ENCODE measurements around the gene FAM174C.
A peak's percentile ranks its signal among the peaks of the same experiment; 100 is the strongest.

FAM174C gene

DNA sequence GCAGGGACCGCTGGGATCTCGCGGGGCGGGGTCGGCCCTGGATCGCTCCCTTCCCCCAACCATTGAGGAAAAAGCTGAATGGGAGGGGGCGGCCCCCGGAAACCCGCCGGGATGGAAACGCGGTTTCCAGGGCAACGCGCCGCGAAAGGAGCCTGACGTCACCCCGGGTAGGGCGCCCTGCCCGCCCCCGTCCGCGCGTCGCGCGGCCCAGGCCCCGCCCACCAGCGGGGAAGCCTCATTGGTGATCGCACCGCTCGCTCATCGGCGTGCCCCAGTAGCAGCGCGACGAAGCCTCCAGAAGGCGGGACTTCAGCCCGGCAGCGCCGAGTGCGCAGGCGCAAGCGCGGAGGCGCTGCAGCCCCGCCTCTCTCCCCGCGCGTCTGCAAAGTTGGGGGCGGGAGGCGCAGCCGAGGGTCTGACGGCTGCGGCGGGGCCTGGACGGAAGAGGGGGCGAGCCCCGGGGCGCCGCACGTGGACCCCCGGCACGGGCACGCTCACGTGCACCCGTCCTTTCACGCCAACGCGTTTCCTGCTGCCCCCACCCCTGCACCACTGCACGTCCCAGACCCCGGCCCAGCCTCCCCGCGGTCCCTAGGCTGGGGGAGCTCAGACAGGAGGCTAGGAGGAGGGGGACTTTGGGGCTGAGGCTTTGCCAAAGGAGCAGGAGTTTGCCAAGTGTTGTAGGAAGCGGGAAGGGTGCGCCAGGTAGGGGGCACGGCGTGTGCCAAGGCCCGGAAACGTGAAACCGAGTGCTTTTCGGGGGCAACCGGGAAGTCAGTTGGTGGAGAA lies 14.4 kb upstream of the FAM174C start:
- DNase-seq (ENCODE audit: low read depth in 2 of 2), result peak; percentile 94 to 97

DNA sequence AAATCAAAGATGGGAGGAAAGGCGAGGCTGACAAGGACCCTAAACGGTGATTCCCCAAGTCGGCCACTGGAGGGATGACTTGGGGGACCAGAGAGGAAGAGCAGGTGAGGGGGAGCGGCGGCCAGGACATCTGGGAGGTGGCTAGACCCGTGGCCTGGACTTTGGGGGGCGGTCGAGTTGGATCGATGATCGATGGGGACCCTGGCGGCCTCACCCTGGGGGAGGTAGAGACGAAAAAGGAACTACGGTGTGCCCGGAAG lies 13.9 kb upstream of the FAM174C start:
- DNase-seq (ENCODE audit: low read depth in 2 of 2), result no peak

DNA sequence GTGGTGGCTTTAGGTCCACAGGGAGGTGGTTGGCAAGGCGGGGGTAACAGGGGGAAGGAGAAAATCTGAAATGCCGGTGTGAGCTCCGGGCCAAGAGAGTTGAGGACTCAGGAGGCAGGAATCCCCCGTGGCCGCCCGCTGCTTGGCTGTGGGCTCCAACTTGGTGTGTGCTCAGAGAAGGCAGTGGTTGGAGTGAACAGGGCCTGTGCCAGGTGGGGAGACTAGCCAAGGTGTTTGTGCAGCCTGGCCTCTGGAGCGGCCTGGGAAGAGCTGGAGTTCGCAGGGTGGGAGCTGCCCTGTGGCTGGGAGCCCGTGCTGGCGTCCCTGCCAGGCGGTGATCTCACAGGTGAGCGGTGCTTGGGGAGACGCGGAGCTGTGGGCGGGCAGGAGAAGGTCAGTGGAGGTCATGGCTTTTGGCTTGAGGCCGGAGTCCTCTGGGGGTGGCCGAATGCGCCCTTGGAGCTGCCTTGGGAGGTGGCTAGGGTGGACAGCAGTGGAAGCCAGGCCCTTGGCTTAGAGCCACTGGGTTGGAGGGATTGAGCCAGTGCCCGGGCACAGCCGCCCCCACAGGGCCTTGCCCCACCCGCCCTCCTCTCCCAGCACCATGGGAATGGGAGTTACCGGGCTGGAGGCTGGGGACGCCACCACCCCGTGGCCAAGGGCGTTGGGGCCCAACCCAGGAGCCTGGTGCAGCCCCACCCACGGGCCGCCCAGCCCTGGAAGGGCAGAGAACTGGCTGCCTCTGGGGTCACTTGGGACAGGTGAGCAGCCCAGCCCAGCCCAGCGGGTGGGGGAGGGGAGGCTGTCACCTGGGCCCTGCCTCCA lies 13.3 kb upstream of the FAM174C start:
- no peak for DNase-seq (ENCODE audit: low read depth in 2 of 2)

DNA sequence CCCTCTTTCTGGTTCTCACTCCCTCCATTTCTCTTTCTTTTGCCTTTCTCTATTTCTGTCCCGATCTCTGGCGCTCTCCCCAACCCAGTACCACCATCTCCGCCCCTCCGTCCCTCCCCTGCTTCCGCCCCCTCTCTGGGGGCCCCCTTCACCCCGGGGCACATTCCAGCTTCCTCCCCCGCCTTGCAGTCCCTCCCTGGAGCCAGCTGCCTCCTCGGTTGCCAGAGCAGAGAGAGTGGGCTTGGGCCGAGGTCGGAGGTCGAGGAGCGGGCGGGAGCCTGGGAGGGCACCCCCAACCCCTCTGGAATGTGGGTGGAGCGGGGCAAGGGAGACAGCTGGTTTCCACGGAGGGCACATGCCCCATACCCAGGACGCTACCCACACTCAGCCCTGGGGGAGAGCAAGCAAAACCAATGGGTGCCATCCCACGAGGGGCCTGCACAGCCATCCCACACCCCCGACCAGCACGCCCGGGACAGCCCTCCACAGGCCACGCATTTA lies 12.7 kb upstream of the FAM174C start:
- DNase-seq (ENCODE audit: low read depth in 2 of 2), result no peak

DNA sequence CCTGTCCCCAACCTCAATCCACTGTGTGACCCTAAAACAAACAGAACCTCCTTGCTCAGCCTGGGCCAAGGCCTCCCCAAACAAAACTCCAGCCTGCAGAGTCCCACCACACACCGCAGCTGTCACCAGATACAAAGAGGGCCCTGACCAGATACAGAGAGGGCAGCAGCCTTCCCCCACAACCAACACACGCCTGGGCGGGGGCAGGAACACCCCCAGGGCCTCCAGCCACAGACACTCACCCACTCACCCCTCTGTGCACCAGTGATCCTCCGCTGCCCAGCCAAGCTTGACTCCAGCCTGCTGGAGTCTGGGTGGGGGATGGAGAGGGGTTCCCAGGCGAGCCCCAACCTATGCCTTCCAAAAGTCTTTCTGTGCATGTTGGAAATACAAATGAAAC lies 12.1 kb upstream of the FAM174C start:
- DNase-seq (ENCODE audit: low read depth in 2 of 2), result no peak

DNA sequence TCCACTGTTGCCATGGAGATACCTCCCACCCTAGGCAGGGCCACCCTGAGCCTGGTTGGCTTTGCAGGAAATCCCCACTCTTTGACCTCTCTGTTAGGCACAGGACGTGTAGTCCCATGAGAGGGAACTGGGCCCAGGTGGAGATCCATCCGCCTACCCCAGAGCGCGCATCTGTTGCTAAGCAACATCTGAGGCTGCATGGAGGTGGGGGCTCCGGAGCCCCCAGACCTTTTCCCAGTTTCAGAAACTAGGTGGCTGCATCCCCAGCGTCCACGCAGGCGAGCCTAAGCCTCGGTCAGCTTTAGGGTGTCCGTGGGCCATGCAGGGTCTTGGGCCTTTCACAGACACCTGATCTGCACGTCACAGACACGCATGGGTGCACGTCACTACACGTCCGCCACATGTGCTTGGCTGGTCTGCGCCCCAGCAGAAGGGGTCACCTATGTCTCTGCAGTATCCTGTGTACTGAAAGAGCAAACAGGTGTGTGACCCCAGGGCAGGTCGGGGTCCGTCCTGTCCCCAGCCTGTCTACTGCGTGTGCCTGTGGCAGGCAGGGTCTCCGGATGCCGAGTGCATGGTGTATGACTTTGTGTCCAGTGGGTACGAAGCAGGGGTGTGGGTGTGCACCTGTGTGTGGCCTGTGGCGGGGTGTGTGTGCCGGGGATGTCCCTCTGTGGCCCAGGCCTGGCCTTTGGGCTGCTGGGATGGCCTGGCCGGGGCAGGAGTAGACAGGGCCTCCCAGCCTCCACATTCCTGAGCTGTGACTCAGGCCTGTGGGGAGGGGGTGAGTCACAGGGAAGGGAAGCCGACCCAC lies 10.3 kb upstream of the FAM174C start:
- DNase-seq (ENCODE audit: low read depth in 2 of 2), result no peak

DNA sequence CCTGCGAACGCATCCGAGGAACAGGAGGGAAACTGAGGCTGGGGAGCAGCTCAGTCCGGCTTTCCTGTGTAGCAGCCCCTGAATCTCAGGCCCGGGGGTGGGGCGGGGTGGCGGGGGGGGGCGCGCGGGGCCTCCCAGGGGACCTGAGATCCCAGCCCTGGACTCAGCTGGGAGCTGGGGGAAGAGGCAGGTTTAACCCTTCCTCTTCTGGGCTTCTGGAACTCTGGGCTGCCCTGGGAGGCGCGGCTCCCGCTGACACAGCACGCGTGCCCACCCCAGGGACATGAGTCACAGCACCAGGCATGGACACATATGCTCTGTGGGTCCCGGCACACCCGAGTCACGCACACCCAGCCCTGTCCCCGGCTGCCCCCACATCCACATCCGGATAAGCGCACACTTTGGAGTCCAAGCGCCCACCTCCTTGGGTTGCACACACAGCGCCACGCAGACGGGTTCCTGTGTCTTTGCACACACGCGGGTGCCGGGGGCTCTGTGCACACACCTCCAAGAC lies 9.7 kb upstream of the FAM174C start:
- no peak for DNase-seq (ENCODE audit: low read depth in 2 of 2)

DNA sequence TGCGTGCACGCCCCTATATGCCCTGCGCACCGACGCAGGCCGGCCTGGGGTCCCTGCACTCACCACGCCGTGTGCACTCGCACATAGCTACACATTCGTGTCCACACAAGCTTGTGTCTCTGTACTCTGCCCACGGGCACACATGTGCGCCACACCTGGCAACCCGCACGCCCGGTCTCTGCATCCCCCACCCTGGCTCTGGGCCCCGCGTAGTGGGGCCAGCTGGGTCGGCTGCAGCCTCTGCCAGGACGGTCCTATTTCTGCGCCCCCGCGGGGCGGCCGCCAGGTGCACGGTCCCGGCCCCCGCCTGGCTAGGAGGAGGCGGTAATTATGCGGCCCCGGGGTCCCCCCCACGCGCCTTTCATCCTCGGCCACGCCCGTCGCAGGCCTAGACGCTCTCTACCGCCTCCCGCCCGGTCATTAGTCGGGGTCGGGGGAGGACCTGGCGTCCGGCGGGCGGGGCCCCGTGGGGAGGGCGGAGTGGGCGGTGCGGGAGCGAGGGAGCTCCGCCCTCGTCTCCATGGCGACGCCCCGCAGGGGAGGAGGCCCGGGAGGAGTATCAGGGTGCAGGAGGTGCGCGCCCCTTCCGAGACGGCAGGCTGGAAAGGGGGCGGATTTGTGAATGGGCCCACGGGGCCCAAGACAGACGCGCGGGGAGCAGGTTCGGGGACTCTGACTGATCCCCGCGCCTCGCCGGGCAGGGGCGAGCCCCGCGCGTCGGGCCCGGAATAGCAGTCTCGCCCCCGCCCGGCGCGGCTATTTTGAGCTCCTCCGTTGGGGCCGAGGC lies 9.0 kb upstream of the FAM174C start:
- peak; percentile 85 for DNase-seq (ENCODE audit: low read depth in 2 of 2)

DNA sequence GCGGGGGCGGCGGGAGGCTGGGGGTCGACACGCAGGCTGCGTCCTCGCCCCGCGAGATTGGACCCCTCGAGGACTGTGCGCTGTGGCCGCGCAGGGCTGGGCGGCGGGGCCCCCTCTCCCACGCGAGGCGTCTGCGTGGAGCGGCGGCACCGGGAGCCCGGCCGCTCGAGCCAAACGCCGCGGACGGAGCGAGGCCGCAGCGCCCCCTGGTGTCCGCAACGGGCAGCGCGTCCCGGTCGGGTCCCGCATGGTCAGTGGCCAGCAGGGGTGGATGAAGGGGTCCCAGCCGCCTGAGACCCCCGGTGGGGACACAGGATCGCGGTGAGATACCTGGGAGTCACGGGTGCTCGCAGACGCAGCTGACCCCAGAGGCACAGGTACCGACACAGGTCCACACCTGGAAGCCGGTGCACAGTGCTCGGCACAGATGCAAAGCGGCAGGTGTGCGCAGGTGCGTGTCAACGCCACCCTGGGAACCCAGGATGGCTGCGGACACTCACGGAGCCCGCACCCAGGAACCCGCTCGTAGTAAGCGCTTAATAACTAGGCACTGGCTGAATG lies 8.3 kb upstream of the FAM174C start:
- DNase-seq (ENCODE audit: low read depth in 2 of 2), result peak; percentile 64 to 67

DNA sequence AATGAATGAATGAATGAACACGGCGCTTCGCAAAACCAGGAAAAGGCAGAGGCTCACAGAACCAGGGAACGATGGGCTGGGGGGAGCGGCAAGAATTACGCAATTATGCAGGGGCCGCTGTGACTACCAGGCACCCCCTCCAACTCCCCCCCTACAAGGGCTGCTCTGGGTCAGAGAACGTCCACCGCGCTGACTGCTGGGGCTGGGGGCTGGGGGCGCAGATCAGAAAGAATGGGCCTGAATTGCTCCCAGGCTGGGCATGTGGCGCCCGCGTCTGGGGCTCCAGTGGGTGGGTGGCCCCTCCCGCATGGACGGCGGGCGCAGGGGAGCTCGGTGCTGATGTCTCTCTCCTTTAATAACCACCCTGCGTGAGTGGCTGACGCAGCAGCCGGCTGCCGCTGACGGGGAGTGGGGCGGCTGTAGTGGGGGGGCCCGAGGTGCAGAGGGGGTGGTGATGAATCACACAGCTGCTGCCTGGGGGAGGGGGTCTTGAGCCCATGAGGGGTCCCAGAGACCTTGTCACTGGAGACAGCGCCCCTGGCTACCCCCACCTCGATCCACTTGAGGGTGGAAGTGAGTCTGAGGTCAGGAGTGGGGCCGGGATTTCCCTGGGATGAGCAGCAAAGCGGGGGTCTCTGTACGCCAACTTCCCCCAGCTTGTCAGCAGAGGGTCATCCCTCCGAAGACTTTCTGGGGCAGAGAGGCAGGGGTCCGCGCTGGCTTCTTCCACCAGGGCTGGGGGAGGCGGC lies 7.7 kb upstream of the FAM174C start:
- DNase-seq (ENCODE audit: low read depth in 2 of 2), result no peak

DNA sequence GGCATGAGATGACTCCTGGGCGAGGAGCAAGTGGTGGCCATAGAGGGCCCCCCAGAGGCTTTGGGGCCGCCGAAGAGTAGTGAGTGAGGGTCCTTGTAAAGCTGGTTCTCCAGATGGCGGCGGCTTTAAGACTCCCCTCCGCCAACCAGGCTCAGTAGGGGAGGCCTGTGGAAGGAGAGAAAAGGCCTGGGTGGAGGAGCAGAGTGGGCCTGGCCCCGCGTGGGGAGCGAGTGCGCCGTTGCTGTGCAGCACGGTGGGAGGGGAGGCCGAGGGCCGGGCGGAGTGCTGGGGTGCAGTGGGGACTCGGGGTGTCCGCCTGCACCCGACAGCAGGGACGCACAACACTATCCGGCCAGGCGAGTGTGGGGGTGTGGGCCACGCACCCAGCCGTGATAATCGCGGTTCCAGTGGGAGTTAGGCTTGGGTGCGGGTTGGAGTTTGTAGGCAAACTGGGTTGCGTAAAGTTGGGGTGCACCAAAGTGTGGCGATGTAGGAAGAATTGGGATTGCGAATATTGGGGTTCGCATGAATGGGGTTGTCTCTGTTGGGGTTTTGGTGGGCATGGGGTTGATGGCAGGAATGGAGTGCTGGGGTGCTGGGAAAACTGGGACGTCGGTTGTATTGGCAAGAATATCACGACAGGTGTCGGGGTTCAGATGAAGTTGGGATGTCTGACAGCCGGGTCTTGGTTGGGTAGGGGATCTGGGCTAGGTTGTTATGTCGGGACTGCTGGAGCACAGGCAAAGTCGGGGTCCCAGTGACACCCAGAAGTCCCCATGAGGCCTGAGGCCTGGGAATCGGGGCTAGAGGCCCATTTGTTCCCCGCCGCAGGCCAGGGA lies 6.9 kb upstream of the FAM174C start:
- no peak for DNase-seq (ENCODE audit: low read depth in 2 of 2)

DNA sequence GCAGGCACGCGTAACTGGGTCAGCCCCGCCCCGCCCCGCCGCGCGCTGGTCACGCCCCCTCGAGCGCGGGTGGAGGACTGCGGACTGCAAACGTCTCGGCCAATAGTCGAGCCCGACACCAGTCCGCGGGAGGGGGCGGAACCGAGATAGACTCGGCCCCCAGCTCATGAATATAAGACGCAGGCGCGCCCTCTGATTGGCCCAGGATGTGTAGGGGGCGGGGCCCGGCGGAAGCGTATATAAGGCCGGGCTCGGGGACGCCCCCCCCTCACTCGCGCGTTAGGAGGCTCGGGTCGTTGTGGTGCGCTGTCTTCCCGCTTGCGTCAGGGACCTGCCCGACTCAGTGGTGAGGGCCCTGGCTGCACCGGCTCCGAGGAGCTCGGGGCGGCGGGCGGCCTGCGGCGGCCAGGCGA lies 6.3 kb upstream of the FAM174C start, which contains the start of gene CIRBP:
TSS of gene CIRBP (plus strand) at position 268 of the 413 bp plus-strand sequence. CDS start 1,602 bp downstream, outside the sequence.
- DNase-seq (ENCODE audit: low read depth in 2 of 2), result peak; percentile 99

DNA sequence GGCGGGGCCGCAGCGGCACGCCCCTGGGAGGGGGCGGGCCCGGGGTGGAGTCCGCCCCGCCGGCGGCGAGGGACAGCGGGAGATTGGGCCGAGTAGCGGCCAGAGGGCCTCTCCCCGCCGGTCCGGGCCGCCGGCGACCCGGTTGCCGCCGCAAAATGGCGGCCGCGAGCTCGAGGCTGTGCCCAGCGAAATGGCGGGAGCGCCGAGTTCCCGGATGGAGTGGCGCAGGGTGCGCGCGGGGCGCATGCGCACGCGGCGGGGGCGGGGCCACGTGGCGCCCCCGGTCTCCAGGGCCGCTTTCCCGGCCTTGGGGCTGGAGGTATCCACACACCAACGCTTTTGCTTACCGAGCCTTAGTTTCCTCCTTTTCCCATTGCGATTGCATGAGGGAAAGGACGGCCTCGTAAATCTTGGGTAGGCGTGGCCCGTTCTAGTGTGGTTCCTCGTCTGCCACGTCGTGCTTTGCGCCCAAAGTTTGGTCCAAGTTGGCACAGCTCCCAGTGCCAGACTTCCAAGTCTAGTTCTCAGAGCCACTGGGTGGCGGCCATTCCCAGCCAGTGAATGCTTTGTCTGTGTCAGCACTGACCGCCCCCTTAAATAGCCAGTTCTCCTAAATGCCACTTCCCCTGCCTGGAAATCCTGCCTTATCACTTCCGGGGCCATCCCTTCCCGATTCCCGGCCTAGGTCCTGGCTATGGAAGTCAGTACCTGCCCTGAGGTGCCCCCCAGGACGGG lies 5.7 kb upstream of the FAM174C start:
- DNase-seq (ENCODE audit: low read depth in 2 of 2), result peak; percentile 76 to 80

DNA sequence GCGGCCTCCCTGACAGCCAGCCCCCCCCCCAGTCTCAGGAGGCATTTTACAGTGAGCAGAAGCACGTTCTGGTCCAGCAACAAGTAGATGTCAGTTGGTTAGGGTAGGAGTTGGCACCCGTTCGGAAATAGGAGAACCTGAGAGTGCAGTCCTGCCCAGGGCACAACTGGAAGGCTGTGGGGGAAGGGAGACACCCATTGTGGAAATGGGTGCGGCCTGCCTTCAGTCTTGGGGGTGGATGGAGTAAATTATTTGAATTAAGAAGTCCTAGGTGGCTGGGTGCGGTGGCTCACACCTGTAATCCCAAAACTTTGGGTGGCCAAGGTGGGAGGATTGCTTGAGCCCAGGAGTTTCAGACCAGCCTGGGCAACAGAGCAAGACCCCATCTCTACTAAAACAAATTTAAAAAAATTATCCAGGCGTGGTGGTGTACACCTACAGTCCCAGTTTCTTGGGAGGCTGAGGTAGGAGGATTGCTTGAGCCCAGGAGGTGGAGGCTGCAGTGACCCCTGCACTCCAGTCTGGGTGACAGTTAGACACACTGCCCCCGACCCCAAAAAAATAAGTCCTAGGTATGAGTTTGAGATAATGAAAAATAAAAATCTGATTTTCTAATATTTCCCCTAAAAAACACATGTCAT lies 5.0 kb upstream of the FAM174C start:
- no peak for DNase-seq (ENCODE audit: low read depth in 2 of 2)

DNA sequence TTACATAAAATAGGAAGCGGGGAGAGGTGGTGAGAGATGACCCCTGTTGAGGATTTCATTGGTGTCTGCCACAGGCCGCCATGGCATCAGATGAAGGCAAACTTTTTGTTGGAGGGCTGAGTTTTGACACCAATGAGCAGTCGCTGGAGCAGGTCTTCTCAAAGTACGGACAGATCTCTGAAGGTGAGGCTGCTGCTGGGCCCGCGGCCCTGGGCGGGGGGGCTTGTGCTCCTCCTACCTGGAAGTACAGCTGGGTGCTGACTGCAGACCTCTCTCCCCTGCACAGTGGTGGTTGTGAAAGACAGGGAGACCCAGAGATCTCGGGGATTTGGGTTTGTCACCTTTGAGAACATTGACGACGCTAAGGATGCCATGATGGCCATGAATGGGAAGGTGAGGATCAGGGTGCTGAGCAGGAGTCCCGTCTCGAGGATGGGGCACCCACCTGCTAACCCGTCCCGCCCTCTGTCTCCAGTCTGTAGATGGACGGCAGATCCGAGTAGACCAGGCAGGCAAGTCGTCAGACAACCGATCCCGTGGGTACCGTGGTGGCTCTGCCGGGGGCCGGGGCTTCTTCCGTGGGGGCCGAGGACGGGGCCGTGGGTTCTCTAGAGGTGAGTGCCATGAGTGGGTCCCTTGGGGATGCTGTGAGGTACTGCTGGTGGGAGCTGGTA lies 4.3 kb upstream of the FAM174C start:
- DNase-seq (ENCODE audit: low read depth in 2 of 2), result no peak

DNA sequence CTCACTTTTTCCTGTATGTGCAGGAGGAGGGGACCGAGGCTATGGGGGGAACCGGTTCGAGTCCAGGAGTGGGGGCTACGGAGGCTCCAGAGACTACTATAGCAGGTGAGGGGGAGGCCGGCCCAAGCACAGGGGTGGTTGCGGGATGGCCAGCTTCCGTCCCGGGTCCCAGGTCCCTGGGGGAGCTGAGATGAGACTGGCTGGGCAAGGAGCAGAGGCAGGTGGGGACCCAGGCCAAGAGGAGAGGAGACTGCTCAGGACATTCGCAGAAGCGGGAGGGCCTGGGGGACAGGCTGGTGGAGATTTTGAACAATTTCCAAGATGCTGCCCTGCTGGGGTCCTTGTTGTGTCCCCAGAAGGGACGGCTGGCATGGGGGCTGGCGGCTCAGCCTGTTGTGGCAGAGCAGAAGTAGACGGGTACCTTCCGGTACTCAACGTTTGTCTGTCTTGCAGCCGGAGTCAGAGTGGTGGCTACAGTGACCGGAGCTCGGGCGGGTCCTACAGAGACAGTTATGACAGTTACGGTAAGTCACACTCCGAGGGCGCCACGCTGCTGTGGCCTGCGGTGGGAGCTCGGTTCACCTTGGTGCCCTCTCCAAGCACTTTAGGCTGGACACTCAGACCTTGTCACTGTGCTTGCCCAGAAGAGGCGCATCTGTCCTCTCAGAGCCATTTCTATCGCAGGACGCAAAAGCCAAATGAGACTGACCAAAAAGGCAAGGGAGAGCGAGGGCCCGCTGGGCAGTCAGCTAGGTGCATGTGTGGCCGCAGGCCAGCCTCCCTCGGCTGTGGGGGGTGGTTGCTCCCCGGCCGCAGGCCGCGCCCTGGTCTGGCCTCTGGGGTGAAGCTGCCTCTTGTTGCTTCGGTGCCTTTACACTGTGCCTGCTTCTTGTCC lies 3.6 kb upstream of the FAM174C start:
- DNase-seq (ENCODE audit: low read depth in 2 of 2), result no peak

Measured in stimulated activated CD8-positive, alpha-beta memory T cell treated with anti-CD3 and anti-CD28 coated beads, Interleukin-2, amount 100 ng/mL, for 48 hours (primary cell).